KMS-11 (cell line): ENCODE measurements around the gene SLC2A13.

Experiments used
- H2AFZ ChIP-seq: fragments of 200-600 bp; sonication (generic); 2 replicates; pipeline ENCODE4 v1.6.1; 2016; ENCODE audit warnings: antibody characterized with exemption, mixed run types, low read depth
- H3K27ac ChIP-seq: fragments of 200-600 bp; sonication (generic); 2 replicates; pipeline ENCODE4 v1.6.1; 2016; ENCODE audit warnings: mild to moderate bottlenecking, mixed run types
- H3K27me3 ChIP-seq: fragments of 200-600 bp; sonication (generic); 2 replicates; pipeline ENCODE4 v1.6.1; 2017; ENCODE audit warnings: mild to moderate bottlenecking, low read depth, mixed run types, moderate library complexity; ENCODE audit not compliant: insufficient read depth
- H3K36me3 ChIP-seq: fragments of 200-600 bp; sonication (generic); 2 replicates; pipeline ENCODE4 v1.6.1; 2017; ENCODE audit warnings: mild to moderate bottlenecking, mixed run types; ENCODE audit not compliant: insufficient read depth
- H3K4me1 ChIP-seq: fragments of 200-600 bp; sonication (generic); 2 replicates; pipeline ENCODE4 v1.6.1; 2016; ENCODE audit warnings: mild to moderate bottlenecking, low read depth, mixed run types; ENCODE audit not compliant: poor library complexity, severe bottlenecking
- H3K4me2 ChIP-seq: fragments of 200-600 bp; sonication (generic); 2 replicates; pipeline ENCODE4 v1.7.0; 2016; ENCODE audit warnings: mild to moderate bottlenecking, mixed run types
- H3K4me3 ChIP-seq: fragments of 200-600 bp; sonication (generic); IDR thresholded peaks from 2 replicates; pipeline ENCODE4 v1.6.1; 2017; ENCODE audit warnings: low read depth, low read length, mixed read lengths; ENCODE audit not compliant: insufficient read depth
- H3K79me2 ChIP-seq: fragments of 200-600 bp; sonication (generic); 2 replicates; pipeline ENCODE4 v1.6.1; 2016; ENCODE audit warnings: low read depth, mixed run types; ENCODE audit not compliant: insufficient read depth
- H3K9ac ChIP-seq: fragments of 200-600 bp; sonication (generic); 2 replicates; pipeline ENCODE4 v1.6.1; 2016; ENCODE audit warnings: mild to moderate bottlenecking, mixed run types
- H4K20me1 ChIP-seq: fragments of 200-600 bp; sonication (generic); 2 replicates; pipeline ENCODE4 v1.6.1; 2016; ENCODE audit warnings: mild to moderate bottlenecking, mixed run types; ENCODE audit not compliant: insufficient read depth
- CTCF ChIP-seq: fragments of 200-600 bp; sonication (generic); conservative IDR thresholded peaks from 2 replicates; pipeline ENCODE4 v1.6.1; 2017; ENCODE audit warnings: low read depth, mild to moderate bottlenecking, antibody characterized with exemption, low read length, moderate library complexity, mixed read lengths

Gene SLC2A13

GRCh38 chr12:40105265-40105514 lies 691 bp downstream of the SLC2A13 start:
- H3K27me3 ChIP-seq, result no peaks in the 10 kb centered on the region
- H3K4me2 ChIP-seq, result peak overlapping the region; percentile 69
- peak overlapping the region; percentile 72 for H2AFZ ChIP-seq
- no peak for TF ChIP-seq CTCF
- no peaks in the 10 kb centered on the region for H3K79me2 ChIP-seq
- H3K9ac ChIP-seq, result peak overlapping the region; percentile 50; the same call in 1 of the 2 replicates
- no peaks in the 10 kb centered on the region for H4K20me1 ChIP-seq
- no peaks in the 10 kb centered on the region for H3K36me3 ChIP-seq
- peaks cover 9% of the 10 kb centered on the region for H3K4me1 ChIP-seq
- no peak overlapping the region for H3K27ac ChIP-seq
- no peak overlapping the region for H3K4me3 ChIP-seq

GRCh38 chr12:40104461-40105264 lies 1.2 kb downstream of the SLC2A13 start:
- no peak overlapping the region for H3K4me3 ChIP-seq
- peak overlapping the region; percentile 72 for H2AFZ ChIP-seq
- no peak overlapping the region for H3K27ac ChIP-seq
- no peaks in the 10 kb centered on the region for H3K27me3 ChIP-seq
- H3K36me3 ChIP-seq, result no peaks in the 10 kb centered on the region
- H3K79me2 ChIP-seq, result no peaks in the 10 kb centered on the region
- no peaks in the 10 kb centered on the region for H4K20me1 ChIP-seq
- H3K4me1 ChIP-seq, result peaks cover 9% of the 10 kb centered on the region
- peak overlapping the region; percentile 69 for H3K4me2 ChIP-seq
- TF ChIP-seq CTCF, result no peak
- peak overlapping the region; percentile 50; the same call in 1 of the 2 replicates for H3K9ac ChIP-seq

- no peak overlapping the region for H3K4me2 ChIP-seq
- H3K27ac ChIP-seq, result no peak overlapping the region
- no peak for TF ChIP-seq CTCF
- no peak overlapping the region for H2AFZ ChIP-seq
- no peaks in the 10 kb centered on the region for H4K20me1 ChIP-seq
- no peak overlapping the region for H3K4me3 ChIP-seq
- H3K36me3 ChIP-seq, result no peaks in the 10 kb centered on the region
- H3K79me2 ChIP-seq, result no peaks in the 10 kb centered on the region
- H3K27me3 ChIP-seq, result no peaks in the 10 kb centered on the region
- H3K9ac ChIP-seq, result no peak overlapping the region
- H3K4me1 ChIP-seq, result peaks cover 9% of the 10 kb centered on the region
These were observed 2.8 kb downstream of the SLC2A13 start for GRCh38 chr12:40103043-40103442.

- no peak for TF ChIP-seq CTCF
- Histone ChIP-seq H2AFZ (no peak overlapping the region), H4K20me1 (no peaks in the 10 kb centered on the region), H3K27me3 (no peaks in the 10 kb centered on the region), H3K36me3 (no peaks in the 10 kb centered on the region), H3K79me2 (no peaks in the 10 kb centered on the region), H3K9ac (no peak overlapping the region), H3K27ac (no peak overlapping the region), H3K4me3 (no peak overlapping the region), H3K4me2 (no peak overlapping the region), H3K4me1 (peaks cover 7% of the 10 kb centered on the region)
These were observed 4.1 kb downstream of the SLC2A13 start for GRCh38 chr12:40101747-40102146.
